CD14-positive monocyte (primary cell): ENCODE data around the gene ACAP1. TPM values are rescaled to one million over a fixed set of nuclear protein-coding genes. Genes with fewer than 3 reads are reported as not detected.

ENCODE experiments used
- DNase-seq, 3 donors: peaks; one replicate each; pipeline ENCODE4 v3.0.0-alpha.2; 2011 to 2022
- H2AFZ ChIP-seq: 2 replicates; pipeline ENCODE4 v1.6.0; 2012; ENCODE audit warnings: mild to moderate bottlenecking, low read depth, low read length, inconsistent platforms; ENCODE audit not compliant: insufficient read depth, poor library complexity, severe bottlenecking
- H3K27ac ChIP-seq, 2 donors: 1 replicate in 1 of 2; 2 replicates in 1 of 2; pipeline ENCODE4 v1.5.1; 2012 to 2013; ENCODE audit warnings: low read length in 2 of 2, control low read depth in 1 of 2, inconsistent platforms in 1 of 2, low read depth in 1 of 2, mild to moderate bottlenecking in 1 of 2
- H3K27me3 ChIP-seq, 2 donors: one replicate each; pipeline versions ENCODE4 v1.6.0 to v1.6.1; 2011 to 2013; ENCODE audit warnings: low read length in 2 of 2; ENCODE audit not compliant: control insufficient read depth in 2 of 2, insufficient read depth in 2 of 2
- H3K36me3 ChIP-seq, 2 donors: replicated peaks in 1 of 2; 1 replicate in 1 of 2; 2 replicates in 1 of 2; pipeline versions ENCODE4 v1.5.1 to v1.6.1; 2012 to 2013; ENCODE audit warnings: low read length in 2 of 2, control low read depth in 1 of 2, inconsistent platforms in 1 of 2, mild to moderate bottlenecking in 1 of 2; ENCODE audit not compliant: insufficient read depth in 2 of 2, control insufficient read depth in 1 of 2
- H3K4me1 ChIP-seq, 2 donors: 1 replicate in 1 of 2; 2 replicates in 1 of 2; pipeline versions ENCODE4 v1.5.1 to v1.6.1; 2012 to 2013; ENCODE audit warnings: low read length in 2 of 2, control low read depth in 1 of 2, inconsistent platforms in 1 of 2, mild to moderate bottlenecking in 1 of 2, moderate library complexity in 1 of 2; ENCODE audit not compliant: insufficient read depth in 2 of 2, control insufficient read depth in 1 of 2
- H3K4me2 ChIP-seq: replicated peaks from 2 replicates; pipeline ENCODE3; 2012; ENCODE audit warnings: low read length, moderate library complexity, mild to moderate bottlenecking; ENCODE audit not compliant: poor library complexity, severe bottlenecking; ENCODE audit errors: extremely low read depth
- H3K4me3 ChIP-seq, 3 experiments: fragments of 200-600 bp in 1 of 3; sonication (generic) in 1 of 3; replicated peaks in 1 of 3; 1 replicate in 2 of 3; 2 replicates in 1 of 3; pipeline ENCODE4 v1.5.1; 2011 to 2013; ENCODE audit warnings: low read length in 3 of 3, mild to moderate bottlenecking in 3 of 3, control low read depth in 2 of 3, low read depth in 2 of 3, inconsistent platforms in 1 of 3, moderate library complexity in 1 of 3
- H3K79me2 ChIP-seq: 2 replicates; pipeline ENCODE4 v1.6.0; 2012; ENCODE audit warnings: mild to moderate bottlenecking, control low read depth, inconsistent platforms, low read length, moderate library complexity; ENCODE audit not compliant: insufficient read depth
- H3K9ac ChIP-seq: 2 replicates; pipeline ENCODE4 v1.6.0; 2017; ENCODE audit warnings: low read length, mild to moderate bottlenecking; ENCODE audit not compliant: insufficient read depth, poor library complexity, severe bottlenecking
- H3K9me3 ChIP-seq, 2 donors: replicated peaks in 1 of 2; 1 replicate in 1 of 2; 2 replicates in 1 of 2; pipeline versions ENCODE4 v1.5.1 to v1.6.1; 2012 to 2013; ENCODE audit warnings: low read length in 2 of 2, control low read depth in 1 of 2; ENCODE audit not compliant: control insufficient read depth in 1 of 2, insufficient read depth in 1 of 2
- H4K20me1 ChIP-seq: 2 replicates; pipeline ENCODE4 v1.6.0; 2012; ENCODE audit warnings: mild to moderate bottlenecking, low read length, control low read depth, moderate library complexity; ENCODE audit not compliant: insufficient read depth
- H3K27ac Mint-ChIP-seq, 7 donors: one replicate each; pipeline ENCODE4 v1.8.0; 2020; ENCODE audit warnings: mild to moderate bottlenecking in 7 of 7, mixed read lengths in 7 of 7, moderate library complexity in 6 of 7, inconsistent platforms in 2 of 7
- H3K27me3 Mint-ChIP-seq, 3 donors: one replicate each; pipeline ENCODE4 v1.8.0; 2021 to 2022; ENCODE audit warnings: low read depth in 3 of 3, mild to moderate bottlenecking in 3 of 3, mixed read lengths in 3 of 3, moderate library complexity in 3 of 3, inconsistent platforms in 1 of 3
- H3K36me3 Mint-ChIP-seq, 2 donors: one replicate each; pipeline ENCODE4 v1.8.0; 2020; ENCODE audit warnings: mixed read lengths in 2 of 2, inconsistent platforms in 1 of 2, mild to moderate bottlenecking in 1 of 2
- H3K4me1 Mint-ChIP-seq: one replicate; pipeline ENCODE4 v1.8.0; 2020; ENCODE audit warnings: mild to moderate bottlenecking, mixed read lengths
- H3K4me3 Mint-ChIP-seq, 2 donors: one replicate each; pipeline ENCODE4 v1.8.0; 2020; ENCODE audit warnings: mild to moderate bottlenecking in 2 of 2, mixed read lengths in 2 of 2, moderate library complexity in 1 of 2
- H3K9me3 Mint-ChIP-seq, 7 donors: one replicate each; pipeline ENCODE4 v1.8.0; 2020 to 2022; ENCODE audit warnings: mixed read lengths in 7 of 7, mild to moderate bottlenecking in 6 of 7, moderate library complexity in 6 of 7, inconsistent platforms in 2 of 7
- WGBS: methylation state at CpG from one replicate; pipeline ENCODE4 v1.1.5; 2013; ENCODE audit warnings: missing lambda C conversion rate; ENCODE audit not compliant: insufficient coverage; 5-methylcytosine and 5-hydroxymethylcytosine counted together
- intact Hi-C, 2 donors: fragments of 100-400 bp; cut with micrococcal nuclease; formaldehyde crosslinking; loops; one replicate each; pipeline versions ENCODE4 v1.15.0 to v1.15.1; 2023
- polyA plus RNA-seq, 3 donors: library from polyadenylated mRNA; depleted of rRNA in 1 of 3; unstranded in 2 of 3; stranded (reverse) in 1 of 3; fragments of 300-500 nt in 2 of 3; fragments of >200 nt in 1 of 3; fragmentation: Illumina TruSeq in 2 of 3; gene quantifications; 1 replicate in 2 of 3; 2 replicates in 1 of 3; pipeline ENCODE4 v1.2.3, GENCODE V29; 2012 to 2021
- TF ChIP-seq, protein P1 (sequence below): fragments of 200-600 bp; IDR thresholded peaks from one replicate; pipeline ENCODE4 v1.8.0; 2022; ENCODE audit warnings: antibody characterized with exemption, mild to moderate bottlenecking

Gene ACAP1
- polyA plus RNA-seq, 3 donors: 32.1 to 68.5 (median 40.5) TPM

DNA sequence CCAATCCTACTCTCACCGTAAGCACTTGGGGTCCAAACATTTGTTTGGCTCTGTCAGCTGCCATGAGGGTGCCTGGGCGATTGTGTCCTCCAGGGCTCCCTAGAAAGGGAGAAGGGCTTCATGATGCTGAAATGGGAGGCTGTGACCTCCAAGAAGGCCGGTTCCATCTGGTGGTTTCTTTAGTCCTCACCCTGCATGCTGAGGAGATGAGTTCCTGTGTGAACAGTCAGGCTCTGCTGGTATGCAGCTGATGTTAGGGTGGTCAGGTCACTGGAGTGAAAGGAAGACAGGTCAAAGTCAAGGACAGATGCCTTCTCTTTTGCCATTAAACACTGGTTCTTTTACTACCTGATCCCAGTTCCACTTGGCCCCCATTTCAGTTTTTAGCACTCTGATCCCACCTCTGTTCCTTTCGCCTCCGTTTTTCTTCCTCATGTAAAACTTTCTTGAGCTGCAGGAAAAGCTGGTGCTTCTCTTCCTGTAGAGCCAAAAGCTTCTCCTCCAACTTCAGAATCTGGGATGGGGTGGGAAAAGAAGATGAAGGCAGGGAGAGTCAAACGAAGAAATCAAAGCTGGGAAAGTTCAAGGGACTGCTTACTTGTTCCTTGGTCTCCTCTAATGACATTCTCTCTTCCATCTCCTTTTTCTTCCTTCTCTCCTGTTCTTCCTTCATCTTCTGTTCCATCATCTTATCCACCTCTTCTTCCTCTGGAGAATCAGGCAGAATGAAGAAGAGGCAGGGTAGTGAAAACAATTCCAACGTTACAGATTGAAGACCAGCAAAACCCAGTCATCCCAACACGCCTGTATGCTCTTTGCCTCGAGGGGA, 22.2 kb upstream of the ACAP1 start:
- Mint-ChIP-seq H3K36me3 (peaks cover 61 to 77% of the 10 kb centered on the region in 2 donors), H3K4me3 (peak overlapping the region; percentile 77 to 85), H3K27me3 (peaks cover 0 to 2% (median 0%) of the 10 kb centered on the region in 3 donors), H3K4me1 (peaks cover 45% of the 10 kb centered on the region), H3K9me3 (no peaks in the 10 kb centered on the region), H3K27ac (peak overlapping the region; percentile 58 to 91 (median 84))
- Histone ChIP-seq H3K27me3 (no peaks in the 10 kb centered on the region), H3K27ac (peak overlapping the region; percentile 77 to 93), H3K4me2 (peak overlapping the region; percentile 97), H3K4me3 (peak overlapping the region; percentile 77 to 91 (median 82)), H3K36me3 (peaks cover 66 to 69% of the 10 kb centered on the region in 2 donors), H3K4me1 (peaks cover 34 to 41% of the 10 kb centered on the region in 2 donors), H3K79me2 (peaks cover 58% of the 10 kb centered on the region), H2AFZ (peak overlapping the region; percentile 92), H4K20me1 (peaks cover 50% of the 10 kb centered on the region), H3K9me3 (no peaks in the 10 kb centered on the region), H3K9ac (peak overlapping the region; percentile 78)
- 59% methylated on average over 3 of the region's 9 CpGs for WGBS
- intact Hi-C loops: no loop called here
- TF ChIP-seq, protein P1, sequence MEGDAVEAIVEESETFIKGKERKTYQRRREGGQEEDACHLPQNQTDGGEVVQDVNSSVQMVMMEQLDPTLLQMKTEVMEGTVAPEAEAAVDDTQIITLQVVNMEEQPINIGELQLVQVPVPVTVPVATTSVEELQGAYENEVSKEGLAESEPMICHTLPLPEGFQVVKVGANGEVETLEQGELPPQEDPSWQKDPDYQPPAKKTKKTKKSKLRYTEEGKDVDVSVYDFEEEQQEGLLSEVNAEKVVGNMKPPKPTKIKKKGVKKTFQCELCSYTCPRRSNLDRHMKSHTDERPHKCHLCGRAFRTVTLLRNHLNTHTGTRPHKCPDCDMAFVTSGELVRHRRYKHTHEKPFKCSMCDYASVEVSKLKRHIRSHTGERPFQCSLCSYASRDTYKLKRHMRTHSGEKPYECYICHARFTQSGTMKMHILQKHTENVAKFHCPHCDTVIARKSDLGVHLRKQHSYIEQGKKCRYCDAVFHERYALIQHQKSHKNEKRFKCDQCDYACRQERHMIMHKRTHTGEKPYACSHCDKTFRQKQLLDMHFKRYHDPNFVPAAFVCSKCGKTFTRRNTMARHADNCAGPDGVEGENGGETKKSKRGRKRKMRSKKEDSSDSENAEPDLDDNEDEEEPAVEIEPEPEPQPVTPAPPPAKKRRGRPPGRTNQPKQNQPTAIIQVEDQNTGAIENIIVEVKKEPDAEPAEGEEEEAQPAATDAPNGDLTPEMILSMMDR: no peak
- peak in 1 of 3 donors; percentile 3 for DNase-seq

DNA sequence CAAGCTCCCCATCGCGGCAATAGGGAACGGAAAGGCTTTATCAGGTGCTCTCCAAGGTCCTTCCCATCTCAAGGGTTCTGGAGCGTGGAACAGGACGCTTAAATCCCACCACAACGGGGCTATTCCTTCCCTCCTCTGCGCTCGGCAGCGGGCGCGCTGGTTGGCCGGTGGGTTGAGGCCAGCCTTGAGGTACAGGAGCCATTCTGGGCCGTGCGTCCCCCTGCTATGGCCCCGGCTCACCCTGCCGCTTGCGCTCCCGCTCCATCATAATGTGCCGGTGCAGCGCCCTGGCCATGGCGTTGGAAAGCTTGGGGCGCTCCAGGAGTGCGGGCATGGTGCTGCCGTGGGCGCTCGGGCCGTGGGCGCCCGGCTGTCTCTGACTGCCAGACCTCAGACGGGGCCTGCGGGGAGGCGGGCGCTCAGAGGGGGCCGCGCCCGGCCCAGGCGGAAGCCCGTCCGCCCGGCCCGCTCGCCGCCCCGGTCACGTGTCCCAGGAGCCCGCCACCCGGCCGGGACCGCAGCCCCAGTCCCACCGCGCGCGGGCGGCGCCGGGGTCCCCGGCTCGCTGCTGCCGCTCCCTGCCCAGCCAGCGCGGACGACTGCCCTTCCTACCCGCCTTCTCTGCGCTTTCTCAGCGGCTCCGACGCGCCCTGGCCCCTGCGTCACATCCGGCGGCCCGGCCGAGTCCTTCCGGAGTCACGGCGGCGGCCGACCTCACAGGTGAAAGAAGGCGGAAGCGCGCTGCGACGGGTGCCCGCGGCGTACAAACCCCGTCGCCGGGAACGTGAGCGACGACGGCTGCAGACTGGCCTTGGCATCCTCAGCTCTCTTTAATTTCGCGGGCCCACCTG, 21.4 kb upstream of the ACAP1 start, which contains the start of gene GPS2:
TSS of gene GPS2 (minus strand) at position 642 of the 851 bp plus-strand sequence. CDS start at position 334, 308 bp downstream.
- under 1% methylated on average over 95 of the region's 95 CpGs for WGBS
- peaks cover 54 to 77% of the 10 kb centered on the region in 2 donors for H3K36me3 Mint-ChIP-seq
- intact Hi-C loops: no loop called here

More for the DNA sequence above, 21.4 kb upstream of the ACAP1 start, which contains the start of gene GPS2:
- H3K27me3 ChIP-seq: no peaks in the 10 kb centered on the region
- H3K27ac ChIP-seq: peak within 1 kb of the TSS; percentile 77 to 93
- peak within 1 kb of the TSS; percentile 97 for H3K4me2 ChIP-seq
- peaks cover 50% of the 10 kb centered on the region for H3K79me2 ChIP-seq
- peaks cover 60 to 65% of the 10 kb centered on the region in 2 donors for H3K36me3 ChIP-seq
- peaks cover 41% of the 10 kb centered on the region for H4K20me1 ChIP-seq
- TF ChIP-seq, protein P1: no peak
- H3K4me1 ChIP-seq: peaks cover 25 to 33% of the 10 kb centered on the region in 2 donors
- peak within 1 kb of the TSS; percentile 92 for H2AFZ ChIP-seq
- H3K27ac Mint-ChIP-seq: peak within 1 kb of the TSS; percentile 88 to 95 (median 91)
- peak; percentile 83 to 88 (median 88) for DNase-seq
- peaks cover 0 to under 1% (median 0%) of the 10 kb centered on the region in 3 donors for H3K27me3 Mint-ChIP-seq
- no peaks in the 10 kb centered on the region for H3K9me3 Mint-ChIP-seq
- H3K4me3 Mint-ChIP-seq: peak within 1 kb of the TSS; percentile 77 to 85
- H3K9ac ChIP-seq: peak within 1 kb of the TSS; percentile 78
- H3K4me3 ChIP-seq: peak within 1 kb of the TSS; percentile 77 to 91 (median 82)
- no peaks in the 10 kb centered on the region for H3K9me3 ChIP-seq
- H3K4me1 Mint-ChIP-seq: peaks cover 37% of the 10 kb centered on the region
